ENCODE results near the gene RNF113A. TPM values are rescaled to one million over a fixed set of nuclear protein-coding genes. Genes with fewer than 3 reads are reported as not detected.

RNF113A gene
- total RNA-seq, result 13.8 and 14.9 TPM in 2 replicates

DNA sequence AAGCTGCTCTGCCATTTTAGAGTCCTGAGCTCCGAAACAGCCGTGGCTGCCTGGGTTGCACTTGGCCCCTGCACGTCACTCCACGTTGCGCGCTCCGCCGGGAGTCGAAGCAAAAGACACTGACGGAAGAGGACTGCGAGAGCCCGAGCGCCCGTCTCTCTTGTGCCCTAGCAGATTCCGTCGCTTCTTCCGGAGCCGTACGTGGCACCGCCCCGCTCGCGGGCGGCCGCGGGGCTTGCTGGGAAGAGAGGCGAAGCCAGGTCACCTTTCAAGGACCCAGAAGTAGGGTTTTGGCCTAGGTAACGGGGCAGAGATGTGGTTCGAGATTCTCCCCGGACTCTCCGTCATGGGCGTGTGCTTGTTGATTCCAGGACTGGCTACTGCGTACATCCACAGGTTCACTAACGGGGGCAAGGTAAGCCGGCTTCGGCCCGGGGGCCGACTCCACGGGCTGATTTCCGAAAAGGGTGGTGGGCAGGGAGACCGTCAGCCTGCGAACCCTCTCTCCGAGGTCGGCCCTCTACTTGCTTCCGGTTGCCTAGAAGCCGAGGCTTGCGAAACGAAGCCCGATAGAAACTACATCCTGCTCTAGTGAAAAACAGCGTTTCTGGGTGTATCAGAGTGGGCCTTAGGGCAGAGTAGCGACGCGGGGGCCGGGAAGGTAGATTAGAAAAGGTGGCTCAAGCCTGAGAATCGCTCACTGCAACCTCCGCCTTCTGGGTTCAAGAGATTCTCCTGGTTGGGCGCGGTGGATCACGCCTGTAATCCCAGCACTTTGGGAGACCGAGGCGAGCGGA is at the start of gene RNF113A, which contains the start of gene NDUFA1:
Gene RNF113A, minus strand, starts transcription at position 135 of the 797 bp plus-strand sequence. Its CDS starts 120 bp downstream, at position 15.
Gene NDUFA1, plus strand, starts transcription at position 234 of the 797 bp plus-strand sequence. Its CDS starts 80 bp downstream, at position 314.

DNA sequence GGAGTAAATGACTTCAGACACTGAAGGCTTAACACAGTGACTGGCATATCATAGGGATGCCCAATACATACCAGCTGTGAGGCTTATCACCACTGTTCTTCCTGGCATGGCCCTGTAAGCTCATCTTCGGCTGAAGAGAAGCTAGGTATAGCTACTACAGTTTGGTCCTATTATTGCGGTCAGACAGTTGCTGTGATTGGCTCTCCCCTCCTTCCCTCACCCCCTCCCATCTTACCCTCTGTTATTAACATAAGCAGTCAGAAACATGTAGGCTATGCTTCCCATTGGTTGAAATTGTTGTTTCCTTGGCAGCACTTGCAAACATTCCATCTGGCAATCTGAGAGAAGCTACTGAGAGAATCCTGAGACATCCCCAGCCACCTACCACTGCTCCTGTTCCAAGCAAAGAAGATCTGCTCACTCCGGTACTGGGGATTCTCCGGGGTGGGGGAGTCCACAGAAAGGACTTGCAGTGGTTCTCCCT is 24.4 kb upstream of the RNF113A start, which contains the start of gene AKAP14:
Gene AKAP14, plus strand, starts transcription at position 51 of the 484 bp plus-strand sequence. CDS start 7,331 bp downstream, outside the sequence.

GRCh38 chrX:119852382-119853353 is 18.9 kb downstream of the RNF113A start, which contains the start of gene UPF3B:
Gene UPF3B (minus strand): TSS chrX:119852963. CDS start chrX:119852928, 35 bp downstream.

Other genes starting within 250 kb of the RNF113A start
- gene SEPTIN6, start 178.6 kb downstream of the RNF113A start, total RNA-seq, result 13.8 and 14.7 TPM in 2 replicates
- gene SOWAHD, start 113.1 kb downstream of the RNF113A start, total RNA-seq, result not detected in 2 replicates
- 6,838 and 8,202 TPM in 2 replicates for gene RPL39, start 80.1 kb downstream of the RNF113A start, total RNA-seq
- gene UPF3B, start 18.8 kb downstream of the RNF113A start, total RNA-seq, result 1.7 and 2.1 TPM in 2 replicates
- gene NDUFA1, start 99 bp upstream of the RNF113A start, total RNA-seq, result 79.8 and 88.5 TPM in 2 replicates
- gene AKAP14, start 24.2 kb upstream of the RNF113A start, total RNA-seq, result not detected in 2 replicates
- 4.3 and 4.7 TPM in 2 replicates for gene NKAP, start 72.0 kb upstream of the RNF113A start, total RNA-seq
- not detected in 2 replicates for gene RHOXF2B, start 206.0 kb upstream of the RNF113A start, total RNA-seq
- not detected in 2 replicates for gene RHOXF1, start 244.2 kb upstream of the RNF113A start, total RNA-seq

Data from mammary microvascular endothelial cell (primary cell).